OCI-LY3 (cell line): ENCODE measurements around the gene SLC22A3.

Experiments
- CTCF ChIP-seq: fragments of 200-600, 300-600 bp; sonication (generic); IDR thresholded peaks from 2 replicates; pipeline ENCODE4 v1.5.1; 2014; ENCODE audit warnings: antibody characterized with exemption, low read length, low read depth
- EZH2phosphoT487 ChIP-seq: fragments of 200-600 bp; shearing (Covaris generic); IDR thresholded peaks from 2 replicates; pipeline ENCODE4 v1.6.1; 2018; ENCODE audit warnings: antibody characterized with exemption, mixed run types, low read depth

GRCh38 chr6:160309718-160310117, 38.5 kb upstream of the SLC22A3 start:
- TF ChIP-seq CTCF, result no peak
- no peak for TF ChIP-seq EZH2phosphoT487
